HepG2 (cell line): ENCODE data around the gene RAB27B.

Experiments used
- CTCF ChIP-seq: sonication (generic); formaldehyde crosslinking; IDR thresholded peaks from 2 replicates; pipeline ENCODE4 v1.5.0; 2020; ENCODE audit warnings: mild to moderate bottlenecking, missing genetic modification reagents, moderate library complexity
- GFI1 ChIP-seq: sonication (generic); formaldehyde crosslinking; IDR thresholded peaks from 2 replicates; pipeline ENCODE4 v1.5.0; 2020; ENCODE audit warnings: missing genetic modification reagents, mild to moderate bottlenecking, borderline replicate concordance
- NPAS2 ChIP-seq: sonication (generic); formaldehyde crosslinking; IDR thresholded peaks from 2 replicates; pipeline ENCODE4 v1.8.0; 2022; ENCODE audit warnings: mild to moderate bottlenecking, missing genetic modification reagents, borderline replicate concordance
- RORA ChIP-seq: sonication (generic); formaldehyde crosslinking; IDR thresholded peaks from 2 replicates; pipeline ENCODE4 v1.5.0; 2020; ENCODE audit warnings: mild to moderate bottlenecking, missing genetic modification reagents, moderate library complexity
- SP1 ChIP-seq, 2 experiments: fragments of 450-650 bp in 1 of 2; sonication (generic) in 1 of 2; formaldehyde crosslinking in 1 of 2; IDR thresholded peaks; 2 replicates each; pipeline versions ENCODE4 v1.4.0 to v1.6.1; 2016 to 2020; ENCODE audit warnings: missing genetic modification reagents in 1 of 2
- YY1 ChIP-seq: IDR thresholded peaks from 2 replicates; pipeline ENCODE4 v1.6.1; 2011; ENCODE audit warnings: low read length, low read depth, moderate library complexity, mild to moderate bottlenecking; ENCODE audit not compliant: insufficient read depth, insufficient replicate concordance
- ZBTB20 ChIP-seq: sonication (generic); formaldehyde crosslinking; IDR thresholded peaks from 2 replicates; pipeline ENCODE4 v1.8.1; 2023; ENCODE audit warnings: missing genetic modification reagents, low read depth, mild to moderate bottlenecking, borderline replicate concordance
- ZNF18 ChIP-seq: sonication (generic); formaldehyde crosslinking; IDR thresholded peaks from 2 replicates; pipeline ENCODE4 v1.8.0; 2022; ENCODE audit warnings: mild to moderate bottlenecking, missing genetic modification reagents; ENCODE audit not compliant: insufficient replicate concordance

- no peak for TF ChIP-seq CTCF (CRISPR knock-in tag)
- no peak for TF ChIP-seq NPAS2 (CRISPR knock-in tag)
- no peak for TF ChIP-seq GFI1 (CRISPR knock-in tag)
- no peak for TF ChIP-seq RORA (CRISPR knock-in tag)
- TF ChIP-seq SP1 (IDR thresholded peaks at IDR 0.05), result no peak
- TF ChIP-seq SP1 (CRISPR knock-in tag; IDR thresholded peaks at IDR 0.05), result no peak
- TF ChIP-seq YY1, result no peak
- TF ChIP-seq ZBTB20, result no peak
- no peak for TF ChIP-seq ZNF18 (CRISPR knock-in tag)
Measured at GRCh38 chr18:54812885-54813284, 15.4 kb upstream of the RAB27B start.
